ENCODE measurements around the gene ARRB1. TPM values are rescaled to one million over a fixed set of nuclear protein-coding genes. Genes with fewer than 3 reads are reported as not detected.

Gene ARRB1
- 10 to 100 TPM; 34.7 to 75.0 (median 58.1) TPM for total RNA-seq

- DNase-seq (ENCODE audit: low spot score): no peak
- no peak for TF ChIP-seq CTCF (IDR thresholded peaks at IDR 0.05)
- ATAC-seq (ENCODE audit: low FRiP score): no peak
Measured at GRCh38 chr11:75351541-75351790, at the start of gene ARRB1. TSS of gene ARRB1 (minus strand) at chr11:75351661. CDS start at chr11:75351607, 54 bp downstream.

- no peak for ATAC-seq (ENCODE audit: low FRiP score)
Measured at GRCh38 chr11:75400146-75400865, 48.8 kb upstream of the ARRB1 start.

DNA sequence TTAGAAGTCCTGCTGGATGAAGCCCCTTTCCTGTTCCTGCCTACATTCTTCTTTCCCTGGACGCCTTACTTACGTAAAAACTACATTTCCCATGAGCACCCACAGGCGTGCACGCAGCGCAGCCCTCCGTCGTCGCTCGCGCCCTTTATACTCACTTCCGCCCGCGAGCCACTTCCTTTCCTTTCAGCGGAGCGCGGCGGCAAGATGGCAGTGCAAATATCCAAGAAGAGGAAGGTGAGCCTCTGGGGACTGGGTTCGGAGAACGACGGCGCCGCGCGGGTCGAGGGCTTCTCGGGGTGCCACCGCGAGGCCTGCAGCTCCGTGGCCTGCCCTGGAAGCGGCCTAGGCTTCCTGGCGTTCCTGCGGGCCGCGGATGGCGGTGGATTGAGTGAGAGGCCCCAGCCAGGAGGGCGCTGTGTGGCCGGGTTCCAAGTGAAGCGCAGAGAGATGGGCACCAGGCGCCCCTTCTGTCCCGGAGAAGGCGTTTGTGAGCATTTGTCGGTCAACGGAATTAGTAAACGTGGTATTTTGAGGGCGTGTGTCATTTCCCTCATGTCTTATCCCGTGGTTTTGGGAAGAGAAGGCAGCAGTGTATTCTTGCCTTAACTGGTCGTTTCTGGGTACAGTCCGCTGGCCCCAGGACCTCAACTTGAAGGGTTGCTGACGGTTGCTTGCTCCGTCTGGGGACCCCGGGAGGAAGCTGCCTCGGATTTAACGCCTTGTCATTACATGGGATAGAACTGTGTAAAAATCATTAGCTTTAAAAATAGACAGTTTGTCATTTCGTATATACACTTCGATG, 48.1 kb upstream of the ARRB1 start, which contains the start of gene RPS3:
Gene RPS3 (plus strand): TSS at position 175 of the 802 bp plus-strand sequence. CDS start 30 bp downstream, at position 205.
- TF ChIP-seq CTCF (IDR thresholded peaks at IDR 0.05): no peak
- DNase-seq (ENCODE audit: low spot score): peak; percentile 87

More at GRCh38 chr11:75400146-75400865, 48.8 kb upstream of the ARRB1 start:
- DNase-seq (ENCODE audit: low spot score): no peak
- no peak for TF ChIP-seq CTCF (IDR thresholded peaks at IDR 0.05)

DNA sequence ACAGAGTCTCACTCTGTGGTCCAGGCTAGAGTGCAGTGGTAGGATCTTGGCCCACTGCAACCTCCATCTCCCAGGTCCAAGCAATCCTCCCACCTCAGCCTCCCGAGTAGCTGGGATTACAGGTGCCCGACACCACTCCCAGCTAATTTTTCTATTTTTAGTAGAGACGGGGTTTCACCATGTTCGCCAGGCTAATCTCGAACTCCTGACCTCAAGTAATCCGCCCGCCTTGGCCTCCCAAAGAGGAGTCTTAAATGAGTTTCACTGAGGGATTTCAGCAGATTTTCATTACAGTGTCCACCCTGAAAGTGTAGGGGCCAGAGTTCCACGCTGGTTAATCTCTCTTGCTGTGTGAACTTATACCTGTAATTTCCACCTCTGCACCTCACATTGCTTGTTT, 47.4 kb upstream of the ARRB1 start:
- no peak for ATAC-seq (ENCODE audit: low FRiP score)
- TF ChIP-seq CTCF (IDR thresholded peaks at IDR 0.05): no peak
- DNase-seq (ENCODE audit: low spot score): no peak

More for the DNA sequence above, 48.1 kb upstream of the ARRB1 start, which contains the start of gene RPS3:
- peak; percentile 84 for ATAC-seq (ENCODE audit: low FRiP score)

DNA sequence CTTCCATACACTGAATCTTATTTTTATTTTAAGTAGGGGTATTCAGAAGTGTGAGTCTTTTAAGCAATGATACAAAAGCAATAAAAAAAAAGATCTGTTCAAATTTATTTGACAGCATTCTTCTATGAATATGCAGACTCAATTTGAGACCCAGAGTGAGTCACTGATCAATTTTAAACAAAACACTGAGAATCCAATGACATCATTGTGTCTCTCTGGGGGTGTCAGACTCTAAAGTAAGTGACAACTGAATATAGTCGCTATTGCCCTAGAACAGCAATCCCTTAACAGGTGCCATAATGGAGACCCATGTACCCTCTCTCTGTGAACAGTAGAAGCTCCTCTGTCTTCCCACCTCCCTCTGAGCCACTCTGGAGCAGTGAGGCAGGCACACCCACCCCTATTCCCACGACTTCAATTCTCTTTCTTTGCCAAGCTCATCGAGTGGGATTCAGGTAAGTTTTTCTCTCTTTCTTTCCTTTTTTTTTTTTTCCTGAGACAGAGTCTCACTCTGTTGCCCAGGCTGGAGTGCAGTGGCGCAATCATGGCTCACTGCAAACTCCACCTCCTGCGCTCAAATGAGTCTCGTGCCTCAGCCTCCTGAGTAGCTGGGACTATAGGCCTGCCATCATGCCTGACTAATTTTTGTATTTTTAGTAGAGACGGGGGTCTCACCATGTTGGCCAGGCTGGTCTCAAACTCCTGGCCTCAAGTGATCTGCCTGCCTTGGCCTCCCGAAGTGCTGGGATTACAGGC, 42.8 kb upstream of the ARRB1 start:
- ATAC-seq (ENCODE audit: low FRiP score) (no peak), DNase-seq (ENCODE audit: low spot score) (no peak)
- TF ChIP-seq CTCF (IDR thresholded peaks at IDR 0.05): no peak

DNA sequence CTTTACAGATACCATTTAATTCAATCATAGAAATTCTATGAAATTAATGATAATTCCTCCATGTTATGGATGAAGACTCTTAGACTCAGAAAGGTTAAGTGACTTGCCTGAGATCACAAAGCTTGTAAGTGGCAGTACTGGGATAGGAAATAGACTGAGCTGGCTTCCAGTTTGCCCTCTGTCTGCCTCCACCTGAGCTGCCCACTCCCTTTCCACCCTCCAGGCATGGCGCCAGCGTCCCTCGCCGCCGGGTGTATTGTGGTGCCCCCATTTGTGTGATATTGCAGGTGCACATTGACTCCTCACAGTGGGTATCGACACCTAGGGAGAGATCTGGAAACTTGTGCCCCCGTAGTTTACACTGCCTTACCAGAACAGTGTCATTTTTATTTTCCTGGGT, 38.5 kb upstream of the ARRB1 start:
- no peak for TF ChIP-seq CTCF (IDR thresholded peaks at IDR 0.05)
- DNase-seq (ENCODE audit: low spot score) (no peak), ATAC-seq (ENCODE audit: low FRiP score) (no peak)

Data from omental fat pad (tissue), 4 donors.